Left ventricle myocardium superior (tissue), 1 donor: ENCODE measurements around the gene EPHA6. TPM values are rescaled to one million over a fixed set of nuclear protein-coding genes. Genes with fewer than 3 reads are reported as not detected.
A peak's percentile ranks its signal among the peaks of the same experiment; 100 is the strongest.

Source experiments
- ATAC-seq: fragments of 200-7000 bp; cut with Tn5 transposase; one replicate; pipeline ENCODE4 v1.9.1; 2020; ENCODE audit warnings: mild to moderate bottlenecking, moderate library complexity
- DNase-seq: peaks from one replicate; pipeline ENCODE4 v3.0.0-alpha.2; 2020
- intact Hi-C: fragments of 100-400 bp; cut with micrococcal nuclease; formaldehyde crosslinking; loops from one replicate; pipeline ENCODE4 v1.11.0; 2022
- total RNA-seq: library from RNA; stranded (reverse); fragmentation: NEBNext Ultra II Directional; extraction: Animal tissue kit (Norgen Biotek cat#: 25700); gene quantifications from one replicate; pipeline ENCODE4 v1.2.1, GENCODE V29; 2021
- donor health status: DM: no; HTN: yes; CAD: no; lungs with severe emphysema.

The EPHA6 gene
- total RNA-seq, 1 donor from 2014 or later = 0.52 TPM

- no peak for DNase-seq
- intact Hi-C loops = no loop called here
- no peak for ATAC-seq
Observed at GRCh38 chr3:97706226-97706625, 891.8 kb downstream of the EPHA6 start.

GRCh38 chr3:97711654-97712053, 897.3 kb downstream of the EPHA6 start:
- no peak for ATAC-seq
- intact Hi-C loops = no loop called here
- no peak for DNase-seq

GRCh38 chr3:97712919-97713318, 898.5 kb downstream of the EPHA6 start:
- intact Hi-C loops = no loop called here
- DNase-seq (no peak), ATAC-seq (peak; percentile 60)

GRCh38 chr3:97713634-97714033, 899.2 kb downstream of the EPHA6 start:
- intact Hi-C loops = no loop called here
- ATAC-seq (no peak), DNase-seq (no peak)

GRCh38 chr3:97719156-97719821, 904.9 kb downstream of the EPHA6 start:
- ATAC-seq (peak; percentile 68), DNase-seq (peak; percentile 64)
- intact Hi-C loops = no loop called here

GRCh38 chr3:97720417-97720816, 906.0 kb downstream of the EPHA6 start:
- no peak for DNase-seq
- ATAC-seq = no peak
- intact Hi-C loops = no loop called here

- ATAC-seq = no peak
- no peak for DNase-seq
- intact Hi-C loops = no loop called here
Observed at GRCh38 chr3:97721446-97721845, 907.1 kb downstream of the EPHA6 start.

- no peak for ATAC-seq
- DNase-seq = no peak
- intact Hi-C loops = no loop called here
Observed at GRCh38 chr3:97736928-97737327, 922.5 kb downstream of the EPHA6 start.

GRCh38 chr3:97738761-97739160, 924.4 kb downstream of the EPHA6 start:
- DNase-seq = no peak
- intact Hi-C loops = no loop called here
- ATAC-seq = no peak

GRCh38 chr3:97742036-97742435, 927.6 kb downstream of the EPHA6 start:
- no peak for DNase-seq
- ATAC-seq = no peak
- intact Hi-C loops = no loop called here

- ATAC-seq = no peak
- intact Hi-C loops = no loop called here
- DNase-seq = no peak
Observed at GRCh38 chr3:97744289-97744688, 929.9 kb downstream of the EPHA6 start.

GRCh38 chr3:97763586-97764406, 949.4 kb downstream of the EPHA6 start:
- intact Hi-C loops = no loop called here
- ATAC-seq (no peak), DNase-seq (no peak)

- ATAC-seq (peak; percentile 99), DNase-seq (peak; percentile 90)
- intact Hi-C loops = no loop called here
Observed at GRCh38 chr3:97764407-97765238, 950.2 kb downstream of the EPHA6 start, which contains the start of gene ARL6. Gene ARL6 (plus strand): TSS chr3:97764758. CDS start chr3:97768108, 3,350 bp downstream.

GRCh38 chr3:97765336-97765735, 950.9 kb downstream of the EPHA6 start:
- no peak for DNase-seq
- intact Hi-C loops = no loop called here
- no peak for ATAC-seq

- DNase-seq = no peak
Observed at GRCh38 chr3:97772926-97773325, 958.5 kb downstream of the EPHA6 start.

GRCh38 chr3:97778152-97778551, 963.8 kb downstream of the EPHA6 start:
- no peak for ATAC-seq
- intact Hi-C loops = no loop called here
- DNase-seq = no peak

More at GRCh38 chr3:97772926-97773325, 958.5 kb downstream of the EPHA6 start:
- intact Hi-C loops = no loop called here
- ATAC-seq = no peak

- intact Hi-C loops = loop anchor here (1.0 kb wide), 1 partner anchor 231 kb away; no protein-coding TSS in a partner anchor
- DNase-seq (no peak), ATAC-seq (peak; percentile 25)
Observed at GRCh38 chr3:97793420-97794019, 979.1 kb downstream of the EPHA6 start.

GRCh38 chr3:97795951-97796350, 981.6 kb downstream of the EPHA6 start:
- ATAC-seq = no peak
- no peak for DNase-seq
- intact Hi-C loops = no loop called here
